KOPT-K1 (cell line): ENCODE results near the gene ZNF165.

Experiments
- H3K27ac ChIP-seq: fragments of 200-600 bp; sonication (generic); 2 replicates; pipeline ENCODE4 v1.5.1; 2016; ENCODE audit warnings: antibody characterized with exemption, mild to moderate bottlenecking, low read depth, low read length; ENCODE audit not compliant: poor library complexity, severe bottlenecking
- H3K36me3 ChIP-seq: fragments of 200-600 bp; sonication (generic); 2 replicates; pipeline ENCODE4 v1.5.1; 2017; ENCODE audit warnings: antibody characterized with exemption, mild to moderate bottlenecking, low read length, moderate library complexity; ENCODE audit not compliant: insufficient read depth
- H3K9me3 ChIP-seq: fragments of 200-600 bp; sonication (generic); 2 replicates; pipeline ENCODE4 v1.5.1; 2017; ENCODE audit warnings: antibody characterized with exemption, low read length, mild to moderate bottlenecking; ENCODE audit not compliant: insufficient read depth, poor library complexity, severe bottlenecking

ZNF165 gene

DNA sequence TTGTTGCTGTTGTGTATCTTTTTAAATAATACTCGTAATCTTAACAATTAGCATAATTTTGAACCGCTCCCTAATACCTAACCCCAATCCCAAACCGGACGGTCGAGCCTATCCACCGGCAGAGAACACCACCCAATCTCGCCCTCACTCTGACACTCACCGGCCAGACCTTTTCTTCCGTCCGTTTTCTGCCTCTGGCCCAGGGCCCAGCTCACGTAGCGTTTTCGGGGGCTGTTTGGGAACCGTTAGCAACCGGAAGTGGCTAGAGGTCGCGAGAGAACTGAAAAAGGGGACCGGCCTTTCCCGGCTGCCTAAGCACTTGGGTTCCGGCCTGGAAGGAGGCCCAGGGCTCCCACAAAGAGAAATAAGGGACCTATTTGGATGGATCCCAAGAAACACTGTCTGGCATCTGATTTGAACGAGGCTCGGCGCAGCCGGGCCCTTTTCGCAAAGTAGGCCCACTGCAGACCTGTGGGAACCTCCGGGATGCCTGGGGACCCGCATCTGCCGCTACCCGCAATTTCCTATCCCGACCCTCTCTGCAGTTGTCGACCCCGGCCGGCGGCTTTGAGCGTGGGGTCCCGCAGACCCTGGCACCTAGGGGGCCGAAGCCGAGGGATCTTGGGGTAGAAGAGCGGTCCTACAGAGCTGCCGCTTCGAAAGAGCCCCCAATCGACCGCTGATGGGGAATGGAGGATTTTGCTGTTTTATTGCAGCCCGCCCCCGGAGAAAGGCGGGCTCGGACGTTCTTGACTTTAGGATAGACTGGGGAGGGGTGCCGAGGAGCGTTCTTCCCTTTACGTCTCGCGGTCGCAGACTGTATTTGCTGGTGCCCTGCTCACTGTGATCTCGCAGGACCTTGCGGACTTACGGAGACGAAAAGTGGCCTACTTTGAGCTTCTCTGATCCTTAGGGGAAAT is 56.5 kb downstream of the ZNF165 start:
- Histone ChIP-seq H3K9me3 (no peaks in the 10 kb centered on the region), H3K36me3 (peaks cover 27% of the 10 kb centered on the region), H3K27ac (peak overlapping the region; percentile 87)

DNA sequence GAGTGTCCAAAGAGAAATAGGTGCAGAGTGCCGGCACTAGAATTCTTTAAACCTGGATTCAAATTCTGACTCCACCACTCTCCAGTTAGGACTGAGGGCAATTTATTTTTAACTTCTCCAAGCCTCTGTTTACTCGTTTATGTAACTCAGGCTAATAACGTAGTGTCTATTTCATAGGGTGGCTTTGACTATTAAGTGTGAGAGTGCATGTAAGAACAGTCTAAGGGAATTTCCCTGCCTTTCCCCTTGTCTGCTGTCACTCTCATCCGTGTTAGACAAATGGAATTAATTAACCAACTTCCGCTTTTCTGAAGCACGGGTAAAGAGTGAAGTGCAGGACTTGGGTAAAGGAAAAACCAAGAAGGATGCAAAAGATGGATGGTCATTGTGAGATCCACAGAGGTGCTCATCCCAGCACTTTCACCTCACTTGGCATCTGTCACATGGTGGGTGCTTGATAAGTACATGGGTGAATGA is 57.2 kb downstream of the ZNF165 start:
- Histone ChIP-seq H3K27ac (peak overlapping the region; percentile 87), H3K9me3 (no peaks in the 10 kb centered on the region), H3K36me3 (peaks cover 23% of the 10 kb centered on the region)
